KOPT-K1 (cell line): ENCODE results near the gene KRTAP5-3.
"Not testable (repeated sequence)": the region's sequence is repeated elsewhere in the genome, so short reads cannot be mapped to it uniquely, and the experiment has no call there.

ENCODE experiments used
- H3K27ac ChIP-seq: fragments of 200-600 bp; sonication (generic); 2 replicates; pipeline ENCODE4 v1.5.1; 2016; ENCODE audit warnings: antibody characterized with exemption, mild to moderate bottlenecking, low read depth, low read length; ENCODE audit not compliant: poor library complexity, severe bottlenecking
- H3K36me3 ChIP-seq: fragments of 200-600 bp; sonication (generic); 2 replicates; pipeline ENCODE4 v1.5.1; 2017; ENCODE audit warnings: antibody characterized with exemption, mild to moderate bottlenecking, low read length, moderate library complexity; ENCODE audit not compliant: insufficient read depth
- H3K9me3 ChIP-seq: fragments of 200-600 bp; sonication (generic); 2 replicates; pipeline ENCODE4 v1.5.1; 2017; ENCODE audit warnings: antibody characterized with exemption, low read length, mild to moderate bottlenecking; ENCODE audit not compliant: insufficient read depth, poor library complexity, severe bottlenecking

Gene KRTAP5-3

DNA sequence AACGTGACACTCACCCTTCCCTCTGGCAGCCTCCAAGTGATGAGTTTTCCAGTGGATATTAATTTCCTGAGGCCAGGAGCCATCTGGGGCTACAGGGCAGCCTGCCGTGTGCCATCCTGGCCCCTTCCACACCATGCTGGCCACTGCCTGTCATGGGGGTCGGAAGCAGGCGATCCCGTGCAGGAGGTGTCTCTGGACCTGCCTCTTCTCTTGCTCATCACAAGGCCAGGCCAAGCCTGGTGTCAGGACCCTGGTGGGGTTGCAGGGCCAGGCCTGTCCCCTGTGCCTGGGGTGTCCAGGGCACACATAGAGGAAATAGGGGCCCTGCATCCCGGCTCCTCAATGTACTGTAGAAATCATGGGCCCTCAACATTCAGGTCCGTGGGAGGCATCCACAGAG is 3.6 kb downstream of the KRTAP5-3 start:
- Histone ChIP-seq H3K36me3 (no peaks in the 10 kb centered on the region), H3K27ac (no peak overlapping the region), H3K9me3 (no peaks in the 10 kb centered on the region)

DNA sequence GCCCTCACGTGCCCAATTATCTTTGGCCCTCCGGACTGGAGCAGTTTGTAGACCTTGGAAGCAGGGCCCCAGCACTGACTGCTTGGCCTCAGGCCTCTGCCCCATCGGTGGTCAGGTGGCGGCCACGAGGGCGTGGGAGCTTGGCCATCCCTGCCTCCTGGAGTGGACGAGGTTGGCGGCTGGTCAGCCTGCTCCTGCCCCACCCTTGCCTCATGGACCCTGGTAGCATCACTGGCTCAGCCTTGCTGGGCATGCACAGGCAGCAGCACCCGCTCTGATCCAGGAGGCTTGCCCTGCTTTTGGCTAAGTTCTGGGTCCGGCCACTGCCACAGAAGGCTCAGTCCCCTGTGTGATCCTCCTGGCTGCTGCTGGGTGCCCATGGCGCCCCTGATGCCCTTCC is 4.1 kb downstream of the KRTAP5-3 start:
- Histone ChIP-seq H3K36me3 (no peaks in the 10 kb centered on the region), H3K27ac (no peak overlapping the region), H3K9me3 (no peaks in the 10 kb centered on the region)

DNA sequence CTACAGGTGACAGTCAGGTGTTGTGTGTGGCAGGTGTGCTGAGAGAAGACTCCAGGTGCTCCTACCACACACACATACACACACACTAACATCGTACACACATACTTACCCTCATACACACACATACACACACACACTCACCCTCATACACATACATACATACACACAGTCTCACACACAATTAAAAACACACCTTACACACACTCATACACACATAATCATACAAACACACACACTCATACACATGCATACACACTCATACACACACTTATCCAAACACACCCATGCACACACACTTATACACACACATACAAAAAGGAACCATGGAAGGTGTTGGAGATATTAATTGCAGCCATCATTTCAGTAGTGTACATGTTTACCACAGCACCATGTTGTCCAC is 4.6 kb downstream of the KRTAP5-3 start:
- no peaks in the 10 kb centered on the region for H3K9me3 ChIP-seq
- no peak overlapping the region for H3K27ac ChIP-seq
- H3K36me3 ChIP-seq = no peaks in the 10 kb centered on the region

DNA sequence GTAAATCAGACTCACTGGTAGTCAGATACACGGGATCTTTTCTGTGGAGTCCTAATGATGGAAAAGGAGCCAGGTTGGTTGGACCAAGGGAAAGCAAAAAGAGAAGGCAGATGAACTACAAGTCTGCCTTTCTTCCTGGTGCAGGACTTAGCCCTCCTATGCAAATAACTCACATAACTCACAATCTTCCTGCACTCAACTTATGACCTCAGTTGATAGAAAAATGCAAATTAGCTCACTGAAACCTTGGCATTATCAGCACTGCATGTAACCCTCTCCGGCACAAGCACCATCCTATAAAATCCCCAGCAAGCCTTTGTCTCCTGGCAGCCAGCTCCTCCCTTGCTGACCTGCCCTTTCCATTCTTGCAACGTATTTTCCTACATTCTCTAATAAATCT is 6.6 kb downstream of the KRTAP5-3 start:
- H3K36me3 ChIP-seq, H3K27ac ChIP-seq, H3K9me3 ChIP-seq: not testable (repeated sequence)

DNA sequence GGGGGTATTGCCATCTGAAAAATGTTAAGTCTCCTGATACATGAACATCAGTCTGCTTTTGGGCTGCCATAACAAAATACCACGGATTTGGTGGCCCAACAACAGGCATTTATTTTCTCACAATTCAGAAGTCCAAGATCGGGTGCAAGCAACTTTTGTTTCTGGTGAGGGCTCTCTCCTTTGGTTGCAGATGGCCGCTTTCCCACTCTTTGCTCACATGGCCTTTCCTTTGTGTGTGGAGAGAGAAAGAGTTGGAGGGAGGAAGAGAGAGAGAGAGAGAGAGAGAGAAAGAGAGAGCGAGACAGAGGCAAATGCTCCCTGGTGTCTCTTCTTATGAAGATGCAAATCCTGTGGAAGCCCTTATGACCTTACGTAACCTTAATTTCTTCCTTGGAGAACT is 7.6 kb downstream of the KRTAP5-3 start:
- Histone ChIP-seq H3K27ac (no peak overlapping the region), H3K36me3 (no peaks in the 10 kb centered on the region), H3K9me3 (no peaks in the 10 kb centered on the region)

DNA sequence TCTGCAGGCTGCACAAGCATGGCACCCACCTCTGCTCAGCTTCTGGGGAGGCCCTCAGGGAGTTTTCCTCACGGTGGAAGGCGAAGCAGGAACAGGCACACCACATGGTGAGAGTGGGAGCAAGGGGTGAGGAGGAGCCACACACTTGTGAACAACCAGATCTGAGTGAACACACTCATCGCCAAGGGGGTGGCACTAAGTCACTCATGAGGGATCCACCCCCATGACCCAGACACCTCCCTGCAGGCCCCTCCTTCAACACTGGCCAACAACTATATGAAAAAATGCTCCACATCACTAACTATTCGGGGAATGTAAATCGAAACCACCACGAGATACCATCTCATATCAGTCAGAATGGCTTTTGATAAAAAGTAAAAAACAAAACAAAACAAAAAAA is 9.4 kb downstream of the KRTAP5-3 start:
- H3K27ac ChIP-seq = no peak overlapping the region
- no peaks in the 10 kb centered on the region for H3K36me3 ChIP-seq
- H3K9me3 ChIP-seq = no peaks in the 10 kb centered on the region

DNA sequence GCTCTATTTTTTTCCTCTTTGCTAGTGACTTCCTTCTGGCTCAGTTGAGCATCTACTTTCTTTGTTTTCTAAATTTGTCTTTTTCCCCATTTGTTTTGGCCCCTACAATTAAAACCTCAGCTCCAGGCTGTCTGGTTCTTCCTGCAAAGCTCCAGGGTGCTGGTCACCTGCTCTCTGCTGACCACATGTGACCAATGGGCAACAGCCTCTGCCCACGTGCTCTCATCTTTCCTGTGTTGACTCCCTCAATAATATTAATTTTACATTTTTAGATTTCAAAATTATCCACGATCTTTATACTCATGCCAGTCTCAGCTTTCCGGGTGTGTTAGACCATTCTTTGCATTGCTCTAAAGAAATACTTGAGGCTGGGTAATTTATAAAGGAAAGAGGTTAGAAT is 9.9 kb downstream of the KRTAP5-3 start:
- H3K9me3 ChIP-seq, H3K36me3 ChIP-seq, H3K27ac ChIP-seq: not testable (repeated sequence)

DNA sequence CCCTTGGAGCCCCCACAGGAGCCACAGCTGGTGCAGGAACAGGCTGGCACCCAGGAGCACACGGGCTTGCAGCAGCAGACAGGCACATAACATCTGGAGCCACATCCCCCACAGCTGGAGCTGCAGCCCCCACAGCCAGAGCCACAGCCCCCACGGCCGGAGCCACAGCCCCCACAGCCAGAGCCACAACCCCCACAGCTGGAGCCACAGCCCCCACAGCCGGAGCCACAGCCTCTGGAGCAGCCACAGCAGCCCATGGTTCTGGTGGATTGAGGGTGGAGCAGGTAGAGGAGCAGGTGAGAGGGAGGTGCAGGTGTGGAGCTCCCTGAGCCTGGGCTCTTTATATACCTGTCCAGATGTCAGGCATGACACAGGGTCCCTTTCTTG is 10.3 kb downstream of the KRTAP5-3 start, which contains the start of gene KRTAP5-2:
KRTAP5-2 (minus strand) TSS at position 301 of the 387 bp plus-strand sequence; CDS start at position 257, 44 bp downstream.
- H3K9me3 ChIP-seq = no peaks in the 10 kb centered on the region
- H3K36me3 ChIP-seq = no peaks in the 10 kb centered on the region
- H3K27ac ChIP-seq = no peak within 1 kb of the TSS

DNA sequence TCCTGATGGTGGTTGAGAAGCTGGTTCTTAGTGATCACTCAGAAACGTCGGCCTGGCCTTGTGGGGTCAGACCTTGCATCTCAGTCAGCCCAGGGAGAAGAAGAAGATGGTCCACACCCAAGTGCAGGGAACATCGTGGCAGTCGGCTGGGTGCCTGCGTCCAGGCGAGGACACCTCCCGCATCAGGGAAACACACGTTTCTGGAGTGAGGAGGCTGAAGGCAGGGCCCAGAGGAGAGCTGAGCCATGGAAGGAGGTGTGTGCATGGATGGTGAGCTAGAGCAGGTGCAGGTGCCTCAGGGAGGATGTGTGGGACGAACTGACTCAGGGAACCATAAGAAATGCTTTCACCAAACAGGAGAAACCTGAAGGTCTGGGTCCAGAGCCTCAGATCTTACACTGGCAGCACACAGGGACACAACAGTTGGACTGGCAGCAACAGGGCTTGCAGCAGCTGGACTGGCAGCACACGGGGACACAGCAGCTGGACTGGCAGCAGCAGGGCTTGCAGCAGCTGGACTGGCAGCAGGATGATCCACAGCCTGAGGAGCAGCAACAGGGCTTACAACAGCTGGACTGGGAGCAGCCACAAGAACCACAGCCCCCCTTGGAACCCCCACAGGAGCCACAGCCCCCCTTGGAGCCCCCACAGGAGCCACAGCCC is 10.8 kb downstream of the KRTAP5-3 start:
- Histone ChIP-seq H3K27ac (no peak overlapping the region), H3K36me3 (no peaks in the 10 kb centered on the region), H3K9me3 (no peaks in the 10 kb centered on the region)

DNA sequence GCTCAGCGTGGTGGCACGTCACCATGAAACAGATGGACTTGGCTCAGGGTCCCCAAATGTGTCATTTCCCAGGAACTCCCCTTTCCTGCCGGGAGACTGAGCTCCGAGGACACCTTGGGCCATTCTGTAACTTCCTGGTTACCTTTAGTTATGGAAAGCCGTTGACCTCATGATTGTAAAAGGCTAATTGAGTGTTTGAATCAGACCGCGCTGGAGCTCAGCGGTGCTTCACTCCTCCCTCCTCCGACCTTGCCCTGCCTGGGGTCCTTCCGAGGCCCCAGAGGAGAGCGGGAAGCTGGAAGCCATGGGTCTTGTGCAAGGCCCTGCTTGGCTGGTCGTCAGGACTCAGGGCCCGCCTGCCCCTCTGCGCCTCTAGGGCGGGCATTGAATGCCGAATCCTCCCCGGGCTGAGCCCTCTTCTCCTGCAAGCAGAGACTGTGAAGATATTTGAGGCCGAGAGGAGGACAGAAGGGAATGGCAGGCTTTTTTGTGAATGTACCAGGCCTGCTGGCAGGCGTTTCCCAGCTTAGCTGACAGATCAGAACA is 11.6 kb downstream of the KRTAP5-3 start:
- not testable (repeated sequence) for H3K27ac ChIP-seq, H3K9me3 ChIP-seq, H3K36me3 ChIP-seq

DNA sequence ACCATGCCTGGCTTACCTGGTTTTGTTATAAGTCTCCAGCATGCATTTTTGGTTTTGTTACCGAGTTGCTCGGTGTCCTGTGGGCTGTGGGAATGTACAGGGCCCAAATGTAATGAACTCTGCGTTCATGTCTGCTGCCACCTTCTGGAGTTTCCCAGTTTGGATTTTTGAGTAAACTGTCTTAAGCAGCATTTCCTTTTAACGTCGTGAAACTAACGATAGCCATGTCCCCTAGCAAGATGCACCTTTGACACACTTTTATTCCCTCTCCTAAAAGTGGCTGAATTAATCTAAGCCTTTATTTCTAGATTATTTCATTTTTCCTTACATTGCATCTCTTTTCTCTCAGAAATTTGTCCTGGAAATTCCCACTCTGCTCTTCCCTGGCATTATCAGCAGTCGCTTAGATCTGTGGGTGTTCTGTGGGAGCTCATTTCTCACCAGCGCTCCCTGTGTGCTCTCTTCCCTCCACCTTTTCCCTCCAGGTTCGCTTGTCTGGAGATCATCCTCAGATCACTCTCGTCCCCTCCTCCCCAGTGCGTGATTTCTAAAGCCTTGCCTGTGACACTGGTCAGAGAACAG is 12.2 kb downstream of the KRTAP5-3 start:
- not testable (repeated sequence) for H3K27ac ChIP-seq

DNA sequence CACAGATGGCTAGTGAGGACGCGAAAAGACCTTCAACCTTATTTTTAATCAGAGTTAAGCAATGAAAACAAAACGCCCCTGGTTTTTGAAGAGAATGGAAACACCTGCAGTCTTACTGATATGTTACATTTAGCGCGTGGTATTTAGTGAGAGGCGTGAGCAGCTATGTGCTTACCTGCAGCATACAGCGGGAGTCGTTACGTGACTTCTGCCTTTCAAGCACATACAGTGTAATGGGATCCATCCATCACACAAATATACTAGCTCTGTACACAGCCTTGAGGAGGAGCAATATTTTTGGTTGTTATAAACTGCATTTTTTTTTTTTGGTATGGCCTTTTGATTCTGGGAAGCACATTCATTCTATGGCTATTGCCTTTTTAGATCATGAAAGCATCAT is 15.6 kb downstream of the KRTAP5-3 start:
- Histone ChIP-seq H3K27ac (no peak overlapping the region), H3K9me3 (no peaks in the 10 kb centered on the region), H3K36me3 (no peaks in the 10 kb centered on the region)

More for the DNA sequence above, 12.2 kb downstream of the KRTAP5-3 start:
- H3K36me3 ChIP-seq, H3K9me3 ChIP-seq: not testable (repeated sequence)

DNA sequence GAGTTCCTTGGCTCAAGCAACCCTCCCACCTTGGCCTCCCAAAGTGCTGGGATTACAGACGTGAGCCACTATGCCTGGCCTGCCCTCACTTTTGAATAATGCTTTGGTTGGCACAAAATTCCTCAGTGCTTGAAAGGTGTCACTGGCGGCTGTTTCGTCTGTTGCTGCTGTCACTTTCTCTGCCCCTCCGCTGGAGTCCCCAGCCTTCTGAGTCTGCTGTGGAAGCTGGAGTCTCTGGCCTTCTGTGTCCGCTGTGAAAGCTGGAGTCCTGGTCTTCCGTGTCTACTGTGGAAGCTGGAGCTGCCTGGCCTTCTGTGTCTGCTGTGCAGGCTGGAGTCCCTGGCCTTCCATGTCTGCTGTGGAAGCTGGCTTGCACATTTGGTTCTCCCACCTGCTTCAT is 18.3 kb downstream of the KRTAP5-3 start:
- H3K36me3 ChIP-seq = no peaks in the 10 kb centered on the region
- no peaks in the 10 kb centered on the region for H3K9me3 ChIP-seq
- no peak overlapping the region for H3K27ac ChIP-seq

DNA sequence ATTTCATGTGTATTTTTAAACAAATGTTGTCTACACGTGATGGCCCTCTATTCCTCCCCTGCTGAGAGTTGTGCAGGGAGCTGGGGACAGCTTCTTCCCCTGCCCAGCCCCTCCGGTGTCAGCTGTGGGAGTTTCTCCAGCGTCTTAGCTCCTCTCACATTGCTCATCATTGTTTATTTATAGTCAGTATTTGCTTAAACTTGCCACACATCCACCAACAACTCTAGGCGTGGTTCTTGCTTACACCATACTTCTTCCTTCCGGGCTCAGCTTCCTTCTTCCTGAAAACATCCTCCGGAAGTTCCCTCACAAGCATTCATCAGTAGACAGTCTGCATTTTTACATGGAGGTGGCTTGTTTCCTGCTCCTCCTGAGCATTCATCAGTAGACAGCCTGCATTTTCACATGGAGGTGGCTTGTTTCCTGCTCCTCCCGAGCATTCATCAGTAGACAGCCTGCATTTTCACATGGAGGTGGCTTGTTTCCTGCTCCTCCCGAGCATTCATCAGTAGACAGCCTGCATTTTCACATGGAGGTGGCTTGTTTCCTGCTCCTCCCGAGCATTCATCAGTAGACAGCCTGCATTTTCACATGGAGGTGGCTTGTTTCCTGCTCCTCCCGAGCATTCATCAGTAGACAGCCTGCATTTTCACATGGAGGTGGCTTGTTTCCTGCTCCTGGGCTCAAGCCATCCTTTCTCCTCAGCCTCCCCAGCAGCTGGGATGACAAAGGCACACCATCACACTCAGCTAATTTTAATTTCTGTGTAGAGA is 18.9 kb downstream of the KRTAP5-3 start:
- H3K27ac ChIP-seq = not testable (repeated sequence)

DNA sequence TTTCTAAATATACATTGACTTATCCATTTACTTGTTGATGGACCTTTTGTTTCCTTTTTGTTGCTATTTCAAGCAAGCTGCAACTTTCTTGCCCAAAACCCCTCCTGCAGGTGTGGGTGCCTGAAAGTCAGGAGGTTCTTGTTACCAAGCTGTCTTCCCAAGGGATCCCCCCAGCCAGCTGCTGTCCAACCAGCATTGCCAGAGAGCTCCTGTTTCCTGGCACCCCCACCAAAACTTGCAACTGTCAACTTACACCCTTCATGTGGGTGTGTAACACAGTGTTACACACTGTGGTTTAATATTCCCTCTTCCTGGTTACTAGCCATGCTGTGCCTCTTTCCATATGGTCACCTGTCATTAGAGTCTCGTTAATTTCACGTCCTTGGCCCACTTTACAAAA is 21.6 kb downstream of the KRTAP5-3 start:
- Histone ChIP-seq H3K36me3 (no peaks in the 10 kb centered on the region), H3K9me3 (peaks cover 6% of the 10 kb centered on the region), H3K27ac (no peak overlapping the region)

More for the DNA sequence above, 18.9 kb downstream of the KRTAP5-3 start:
- not testable (repeated sequence) for H3K36me3 ChIP-seq, H3K9me3 ChIP-seq
